Esophagus muscularis mucosa (tissue), 4 donors: ENCODE results near the gene SLC12A7. TPM values are rescaled to one million over a fixed set of nuclear protein-coding genes. Genes with fewer than 3 reads are reported as not detected.

Source experiments
- DNase-seq: peaks from one replicate; pipeline ENCODE4 v3.0.0-alpha.2; 2017; ENCODE audit errors: extremely low spot score
- H3K27ac ChIP-seq, 4 donors: fragments of 200-600 bp; sonication (generic); replicated peaks in 1 of 4; 1 replicate in 3 of 4; 2 replicates in 1 of 4; pipeline ENCODE4 v1.5.1; 2016 to 2019; ENCODE audit warnings: mild to moderate bottlenecking in 1 of 4
- H3K27me3 ChIP-seq, 4 donors: fragments of 200-600 bp; sonication (generic); one replicate each; pipeline versions ENCODE4 v1.5.1 to v1.6.0; 2016 to 2019
- H3K36me3 ChIP-seq, 4 donors: fragments of 200-600 bp; sonication (generic); one replicate each; pipeline ENCODE4 v1.5.1; 2016 to 2019
- H3K4me1 ChIP-seq, 4 donors: fragments of 200-600 bp; sonication (generic); one replicate each; pipeline ENCODE4 v1.5.1; 2016 to 2019
- H3K4me3 ChIP-seq, 4 donors: fragments of 200-600 bp; sonication (generic); 1 replicate in 2 of 4; 2 replicates in 2 of 4; pipeline ENCODE4 v1.5.1; 2016 to 2019; ENCODE audit warnings: mild to moderate bottlenecking in 4 of 4, moderate library complexity in 1 of 4
- H3K9me3 ChIP-seq, 4 donors: fragments of 200-600 bp; sonication (generic); 1 replicate in 3 of 4; 2 replicates in 1 of 4; pipeline ENCODE4 v1.5.1; 2016 to 2019
- CTCF ChIP-seq, 3 experiments: fragments of 200-600 bp in 2 of 3; fragments of 450-650 bp in 1 of 3; sonication (generic) in 2 of 3; IDR thresholded peaks; one replicate each; pipeline ENCODE4 v1.5.1; 2017 to 2019; ENCODE audit warnings: antibody characterized with exemption in 3 of 3, mild to moderate bottlenecking in 2 of 3, moderate library complexity in 1 of 3
- EP300 ChIP-seq: sonication (generic); formaldehyde crosslinking; IDR thresholded peaks from one replicate; pipeline ENCODE4 v1.6.1; 2017; ENCODE audit warnings: antibody characterized with exemption
- POLR2A ChIP-seq: fragments of 450-650 bp; IDR thresholded peaks from one replicate; pipeline ENCODE4 v1.6.1; 2017; ENCODE audit warnings: antibody characterized with exemption, moderate library complexity, mild to moderate bottlenecking, low read depth
- POLR2AphosphoS5 ChIP-seq, 2 donors: sonication (generic); formaldehyde crosslinking; IDR thresholded peaks; one replicate each; pipeline ENCODE4 v1.6.1; 2017; ENCODE audit warnings: antibody characterized with exemption in 2 of 2
- WGBS: methylation state at CpG from one replicate; pipeline ENCODE4 v1.1.5; 2018; 5-methylcytosine and 5-hydroxymethylcytosine counted together
- intact Hi-C: fragments of 100-400 bp; cut with DNase I; formaldehyde crosslinking; loops from one replicate; pipeline ENCODE4 v1.15.1; 2023
- total RNA-seq, 4 donors: library from RNA; depleted of rRNA; stranded (reverse); fragments of >200 nt; gene quantifications; one replicate each; pipeline versions ENCODE4 v1.1.0 to v1.2.1, GENCODE V29; 2016

The SLC12A7 gene
- total RNA-seq, 4 donors from 2014 or later: 21.6 to 35.8 (median 25.4) TPM

DNA sequence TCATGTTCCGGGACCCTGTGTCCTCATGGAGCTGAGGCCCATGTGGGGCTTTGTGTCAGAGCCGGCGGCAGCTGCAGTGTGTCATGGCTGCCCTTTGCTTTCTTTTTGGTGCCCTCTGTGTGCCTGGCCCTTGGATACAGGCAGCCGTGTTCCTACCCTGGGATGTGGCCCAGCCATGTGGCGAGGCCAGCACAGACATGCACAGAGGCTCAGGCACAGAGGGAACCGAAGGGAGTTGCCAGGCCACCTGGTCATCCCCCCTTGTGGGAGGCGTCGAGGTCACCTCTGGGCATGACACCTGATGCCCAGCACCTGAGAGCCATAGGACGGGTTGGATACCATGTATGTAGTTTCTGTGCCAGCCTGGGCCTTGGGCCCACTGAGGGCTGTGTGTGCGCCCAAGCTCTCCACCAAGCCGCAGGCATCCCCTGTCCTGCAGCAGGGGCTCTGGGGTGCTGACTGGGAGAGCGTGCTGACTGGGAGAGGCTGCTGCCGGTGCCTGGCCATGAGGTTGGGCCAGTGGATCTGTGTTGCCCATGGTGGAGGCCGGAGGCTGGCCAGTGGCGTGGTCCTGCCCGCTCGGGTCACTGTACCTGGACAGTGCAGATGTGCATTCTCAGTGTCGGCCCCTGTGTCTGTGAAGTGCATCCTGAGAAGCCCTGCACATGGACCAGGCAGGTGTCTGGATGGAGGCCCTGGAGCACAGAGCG is 98.5 kb downstream of the SLC12A7 start:
- Histone ChIP-seq H3K4me1 (peaks cover 14 to 26% (median 25%) of the 10 kb centered on the region in 4 donors), H3K4me3 (no peak overlapping the region), H3K9me3 (no peaks in the 10 kb centered on the region), H3K27me3 (peaks cover 0 to 53% (median 17%) of the 10 kb centered on the region in 4 donors), H3K27ac (no peak overlapping the region), H3K36me3 (no peaks in the 10 kb centered on the region)
- TF ChIP-seq POLR2AphosphoS5 (IDR thresholded peaks at IDR 0.05) (no peak), EP300 (no peak), CTCF (IDR thresholded peaks at IDR 0.05) (no peak)
- intact Hi-C loops: no loop called here
- 96% methylated on average over 13 of the region's 19 CpGs for WGBS
- no peak for DNase-seq

DNA sequence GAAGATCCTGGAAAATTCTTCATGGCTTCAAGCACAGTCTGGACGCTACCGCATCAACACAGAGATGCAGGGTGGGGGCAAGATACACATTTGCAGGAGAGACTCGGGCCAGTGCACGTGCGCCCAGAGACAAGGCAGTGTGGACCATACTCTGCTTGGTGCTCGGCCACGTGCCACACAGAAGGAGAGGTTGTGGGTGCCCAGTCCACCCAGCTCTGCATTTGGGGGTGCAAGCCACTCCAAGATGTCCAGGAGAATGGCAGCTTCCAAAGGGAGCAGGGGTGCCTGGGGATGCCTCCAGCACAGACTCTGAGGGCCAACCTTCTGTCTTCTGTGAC is 99.0 kb downstream of the SLC12A7 start:
- peaks cover 14 to 31% (median 29%) of the 10 kb centered on the region in 4 donors for H3K4me1 ChIP-seq
- H3K36me3 ChIP-seq: no peaks in the 10 kb centered on the region
- intact Hi-C loops: no loop called here
- WGBS: 93% methylated on average over 2 of the region's 7 CpGs
- no peak for TF ChIP-seq POLR2AphosphoS5 (IDR thresholded peaks at IDR 0.05)
- no peak for TF ChIP-seq POLR2A
- TF ChIP-seq EP300: no peak
- TF ChIP-seq CTCF (IDR thresholded peaks at IDR 0.05): no peak
- peaks cover 0 to 59% (median 17%) of the 10 kb centered on the region in 4 donors for H3K27me3 ChIP-seq
- no peak for DNase-seq
- no peak overlapping the region for H3K4me3 ChIP-seq
- no peak overlapping the region for H3K27ac ChIP-seq
- no peaks in the 10 kb centered on the region for H3K9me3 ChIP-seq

- no peak overlapping the region for H3K4me3 ChIP-seq
- H3K4me1 ChIP-seq: peaks cover 14 to 33% (median 29%) of the 10 kb centered on the region in 4 donors
- no peak overlapping the region for H3K27ac ChIP-seq
- no peaks in the 10 kb centered on the region for H3K36me3 ChIP-seq
- DNase-seq: no peak
- no peak for TF ChIP-seq POLR2A
- TF ChIP-seq CTCF (IDR thresholded peaks at IDR 0.05): no peak
- no peak for TF ChIP-seq POLR2AphosphoS5 (IDR thresholded peaks at IDR 0.05)
- TF ChIP-seq EP300: no peak
- H3K27me3 ChIP-seq: peaks cover 0 to 64% (median 17%) of the 10 kb centered on the region in 4 donors
- intact Hi-C loops: no loop called here
- no peaks in the 10 kb centered on the region for H3K9me3 ChIP-seq
- WGBS: 92% methylated on average over 5 of the region's 12 CpGs
Measured at GRCh38 chr5:1012313-1012841, 99.5 kb downstream of the SLC12A7 start.

DNA sequence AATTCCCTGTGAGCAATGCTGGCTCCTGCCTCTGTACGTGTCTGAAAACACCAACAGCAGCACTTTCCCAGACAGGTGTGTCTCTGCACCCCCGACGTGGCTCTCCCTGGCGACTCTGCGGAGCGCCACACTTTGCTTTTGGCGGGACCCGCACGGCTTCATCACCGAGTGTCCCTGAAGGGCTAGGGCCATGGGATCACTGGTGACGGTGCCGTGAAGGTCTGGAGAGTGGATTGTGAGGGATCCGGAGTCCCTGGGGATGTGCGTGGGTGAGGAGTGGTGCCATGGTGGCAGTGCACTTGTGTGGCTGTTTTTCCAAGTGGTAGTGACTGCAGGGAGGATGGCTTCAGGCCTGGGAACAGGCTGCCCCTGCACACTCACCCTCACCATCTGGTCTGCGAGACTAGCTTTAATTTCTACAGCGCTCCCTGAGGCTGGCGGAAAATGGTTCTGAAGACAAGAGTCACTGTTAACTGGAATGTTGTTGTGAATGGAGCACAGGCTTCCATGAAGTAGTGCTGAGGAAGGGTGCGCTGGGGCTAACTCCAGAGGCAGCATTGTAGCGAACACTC is 100.0 kb downstream of the SLC12A7 start:
- H3K27me3 ChIP-seq: peaks cover 0 to 69% (median 17%) of the 10 kb centered on the region in 4 donors
- no peak for DNase-seq
- intact Hi-C loops: no loop called here
- H3K27ac ChIP-seq: no peak overlapping the region
- H3K4me1 ChIP-seq: peaks cover 14 to 33% (median 29%) of the 10 kb centered on the region in 4 donors
- H3K36me3 ChIP-seq: no peaks in the 10 kb centered on the region
- TF ChIP-seq EP300 (no peak), POLR2AphosphoS5 (IDR thresholded peaks at IDR 0.05) (no peak), POLR2A (no peak), CTCF (IDR thresholded peaks at IDR 0.05) (no peak)
- WGBS: 90% methylated on average over 19 of the region's 19 CpGs
- H3K4me3 ChIP-seq: no peak overlapping the region
- H3K9me3 ChIP-seq: no peaks in the 10 kb centered on the region
